Loucy (cell line): ENCODE data around the gene TIMM29.

Experiments
- EZH2phosphoT487 ChIP-seq: fragments of 200-600 bp; IDR thresholded peaks from 2 replicates; pipeline ENCODE4 v1.6.1; 2018; ENCODE audit warnings: antibody characterized with exemption, mild to moderate bottlenecking, moderate library complexity, borderline replicate concordance
- TF ChIP-seq, protein P1 (sequence below): fragments of 200-600 bp; sonication (generic); conservative IDR thresholded peaks from 2 replicates; pipeline ENCODE4 v1.5.1; 2014; ENCODE audit warnings: mild to moderate bottlenecking, antibody characterized with exemption, low read length

DNA sequence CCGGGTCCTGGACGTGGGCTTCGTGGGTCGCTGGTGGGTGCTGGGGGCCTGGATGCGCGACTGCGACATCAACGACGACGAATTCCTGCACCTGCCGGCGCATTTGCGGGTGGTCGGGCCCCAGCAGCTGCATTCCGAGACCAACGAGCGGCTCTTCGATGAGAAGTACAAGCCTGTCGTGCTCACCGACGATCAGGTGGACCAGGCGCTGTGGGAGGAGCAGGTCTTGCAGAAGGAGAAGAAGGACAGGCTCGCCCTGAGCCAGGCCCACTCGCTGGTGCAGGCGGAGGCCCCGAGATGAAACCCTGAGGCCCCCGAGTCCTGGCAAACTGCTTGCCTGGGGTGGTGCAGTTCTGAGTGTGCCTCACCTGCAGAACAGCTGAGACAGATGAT, 787 bp downstream of the TIMM29 start:
- TF ChIP-seq, protein P1, sequence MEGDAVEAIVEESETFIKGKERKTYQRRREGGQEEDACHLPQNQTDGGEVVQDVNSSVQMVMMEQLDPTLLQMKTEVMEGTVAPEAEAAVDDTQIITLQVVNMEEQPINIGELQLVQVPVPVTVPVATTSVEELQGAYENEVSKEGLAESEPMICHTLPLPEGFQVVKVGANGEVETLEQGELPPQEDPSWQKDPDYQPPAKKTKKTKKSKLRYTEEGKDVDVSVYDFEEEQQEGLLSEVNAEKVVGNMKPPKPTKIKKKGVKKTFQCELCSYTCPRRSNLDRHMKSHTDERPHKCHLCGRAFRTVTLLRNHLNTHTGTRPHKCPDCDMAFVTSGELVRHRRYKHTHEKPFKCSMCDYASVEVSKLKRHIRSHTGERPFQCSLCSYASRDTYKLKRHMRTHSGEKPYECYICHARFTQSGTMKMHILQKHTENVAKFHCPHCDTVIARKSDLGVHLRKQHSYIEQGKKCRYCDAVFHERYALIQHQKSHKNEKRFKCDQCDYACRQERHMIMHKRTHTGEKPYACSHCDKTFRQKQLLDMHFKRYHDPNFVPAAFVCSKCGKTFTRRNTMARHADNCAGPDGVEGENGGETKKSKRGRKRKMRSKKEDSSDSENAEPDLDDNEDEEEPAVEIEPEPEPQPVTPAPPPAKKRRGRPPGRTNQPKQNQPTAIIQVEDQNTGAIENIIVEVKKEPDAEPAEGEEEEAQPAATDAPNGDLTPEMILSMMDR = no peak
- TF ChIP-seq EZH2phosphoT487 = no peak
